CD4-positive, alpha-beta T cell treated with Interleukin-2 at 100 ng/mL for 4 hours (primary cell): ENCODE measurements around the gene POU4F3.
"Not testable (repeated sequence)": the region's sequence is repeated elsewhere in the genome, so short reads cannot be mapped to it uniquely, and the experiment has no call there.

Experiments used
- DNase-seq: peaks from one replicate; pipeline ENCODE4 v3.0.0-alpha.2; 2020; ENCODE audit warnings: low spot score

Gene POU4F3

GRCh38 chr5:146338774-146339714 is at the start of gene POU4F3:
TSS of gene POU4F3 (plus strand) at chr5:146338839. CDS start at chr5:146339113, 274 bp downstream.
- no peak for DNase-seq

- no peak for DNase-seq
These were observed 48.3 kb upstream of the POU4F3 start for GRCh38 chr5:146290318-146290717.

- peak; percentile 52 for DNase-seq
These were observed 47.1 kb upstream of the POU4F3 start for GRCh38 chr5:146291421-146292074.

- DNase-seq = no peak
These were observed 42.4 kb upstream of the POU4F3 start for GRCh38 chr5:146296245-146296644.

- DNase-seq = not testable (repeated sequence)
These were observed 39.7 kb upstream of the POU4F3 start for GRCh38 chr5:146298920-146299319.

- DNase-seq = no peak
These were observed 37.0 kb upstream of the POU4F3 start for GRCh38 chr5:146301626-146302025.

- DNase-seq = no peak
These were observed 36.2 kb upstream of the POU4F3 start for GRCh38 chr5:146302406-146302805.

- DNase-seq = no peak
These were observed 31.8 kb upstream of the POU4F3 start for GRCh38 chr5:146306838-146307237.

- DNase-seq = no peak
These were observed 30.8 kb upstream of the POU4F3 start for GRCh38 chr5:146307796-146308195.

- DNase-seq = no peak
These were observed 28.1 kb upstream of the POU4F3 start for GRCh38 chr5:146310540-146310939.

GRCh38 chr5:146311278-146311677 is 27.4 kb upstream of the POU4F3 start:
- no peak for DNase-seq

GRCh38 chr5:146313027-146313426 is 25.6 kb upstream of the POU4F3 start:
- no peak for DNase-seq

GRCh38 chr5:146321571-146321970 is 17.1 kb upstream of the POU4F3 start:
- no peak for DNase-seq

GRCh38 chr5:146327257-146327870 is 11.3 kb upstream of the POU4F3 start:
- DNase-seq = no peak

GRCh38 chr5:146327989-146328388 is 10.7 kb upstream of the POU4F3 start:
- DNase-seq = no peak

GRCh38 chr5:146329697-146330096 is 8.9 kb upstream of the POU4F3 start:
- DNase-seq = no peak

- no peak for DNase-seq
These were observed 7.2 kb upstream of the POU4F3 start for GRCh38 chr5:146331423-146331822.

GRCh38 chr5:146334074-146334533 is 4.5 kb upstream of the POU4F3 start:
- DNase-seq = no peak

GRCh38 chr5:146336197-146336596 is 2.4 kb upstream of the POU4F3 start:
- no peak for DNase-seq

GRCh38 chr5:146337264-146337904 is 1.3 kb upstream of the POU4F3 start:
- DNase-seq = no peak

GRCh38 chr5:146337928-146338327 is 711 bp upstream of the POU4F3 start:
- DNase-seq = no peak

GRCh38 chr5:146339715-146340259 is 1.1 kb downstream of the POU4F3 start:
- no peak for DNase-seq
